ENCODE results near the gene NUP43.

The NUP43 gene

GRCh38 chr6:149729824-149730223 is 16.5 kb downstream of the NUP43 start:
- Mint-ChIP-seq H3K27me3 (no peaks in the 10 kb centered on the region), H3K4me3 (no peak overlapping the region), H3K9me3 (no peaks in the 10 kb centered on the region), H3K27ac (ENCODE audit: low read depth) (no peak overlapping the region), H3K36me3 (ENCODE audit: insufficient read depth) (peaks cover 58% of the 10 kb centered on the region), H3K4me1 (peaks cover 6% of the 10 kb centered on the region)
- ATAC-seq (replicated peaks; ENCODE audit: extremely low read depth, poor library complexity, severe bottlenecking) (no peak), DNase-seq (ENCODE audit: low spot score in 2 of 2) (no peak)

DNA sequence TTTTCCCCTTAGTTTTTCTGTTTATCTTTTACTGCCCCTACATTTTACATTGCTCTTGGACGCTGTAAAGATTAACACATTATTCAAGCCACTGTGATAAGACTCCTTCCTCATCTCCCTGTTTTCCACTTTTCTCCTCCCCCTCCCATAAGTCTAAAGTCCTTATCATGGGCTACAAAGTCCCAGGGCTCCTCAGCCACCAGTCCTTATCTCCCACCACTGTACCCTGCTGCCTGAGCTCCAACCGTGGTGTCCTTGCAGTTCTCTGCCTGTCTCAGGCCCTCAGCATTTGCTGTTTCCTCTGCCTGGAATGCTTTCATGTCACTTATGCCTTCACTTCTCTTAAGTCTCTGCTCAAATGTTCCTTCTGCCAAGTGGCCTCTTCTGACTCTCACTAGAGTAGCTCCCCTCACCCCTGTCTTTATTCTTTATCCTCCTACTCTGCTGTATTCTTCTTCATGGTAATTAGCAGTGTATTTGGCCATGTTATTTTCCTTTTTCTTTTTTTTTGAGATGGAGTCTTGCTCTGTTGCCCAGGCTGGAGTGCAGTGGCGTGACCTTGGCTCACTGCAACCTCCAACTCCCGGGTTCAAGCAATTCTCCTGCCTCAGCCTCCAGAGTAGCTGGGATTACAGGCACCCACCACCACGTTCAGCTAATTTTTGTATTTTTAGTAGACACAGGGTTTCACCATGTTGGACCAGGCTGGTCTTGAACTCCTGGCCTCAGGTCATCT is 17.7 kb downstream of the NUP43 start:
- no peak overlapping the region for H3K4me3 Mint-ChIP-seq

GRCh38 chr6:149727793-149728498 is 18.4 kb downstream of the NUP43 start:
- no peaks in the 10 kb centered on the region for H3K27me3 Mint-ChIP-seq
- no peak for ATAC-seq (replicated peaks; ENCODE audit: extremely low read depth, poor library complexity, severe bottlenecking)
- H3K4me3 Mint-ChIP-seq: no peak overlapping the region
- H3K9me3 Mint-ChIP-seq: no peaks in the 10 kb centered on the region
- peak overlapping the region; percentile 7 for H3K27ac Mint-ChIP-seq (ENCODE audit: low read depth)
- peaks cover 11% of the 10 kb centered on the region for H3K4me1 Mint-ChIP-seq
- H3K36me3 Mint-ChIP-seq (ENCODE audit: insufficient read depth): peaks cover 48% of the 10 kb centered on the region
- no peak for DNase-seq (ENCODE audit: low spot score in 2 of 2)

More for the DNA sequence above, 17.7 kb downstream of the NUP43 start:
- ATAC-seq (replicated peaks; ENCODE audit: extremely low read depth, poor library complexity, severe bottlenecking) (no peak), DNase-seq (ENCODE audit: low spot score in 2 of 2) (no peak)
- Mint-ChIP-seq H3K36me3 (ENCODE audit: insufficient read depth) (peaks cover 52% of the 10 kb centered on the region), H3K9me3 (no peaks in the 10 kb centered on the region), H3K27me3 (no peaks in the 10 kb centered on the region), H3K27ac (ENCODE audit: low read depth) (peak overlapping the region; percentile 7), H3K4me1 (peaks cover 11% of the 10 kb centered on the region)

DNA sequence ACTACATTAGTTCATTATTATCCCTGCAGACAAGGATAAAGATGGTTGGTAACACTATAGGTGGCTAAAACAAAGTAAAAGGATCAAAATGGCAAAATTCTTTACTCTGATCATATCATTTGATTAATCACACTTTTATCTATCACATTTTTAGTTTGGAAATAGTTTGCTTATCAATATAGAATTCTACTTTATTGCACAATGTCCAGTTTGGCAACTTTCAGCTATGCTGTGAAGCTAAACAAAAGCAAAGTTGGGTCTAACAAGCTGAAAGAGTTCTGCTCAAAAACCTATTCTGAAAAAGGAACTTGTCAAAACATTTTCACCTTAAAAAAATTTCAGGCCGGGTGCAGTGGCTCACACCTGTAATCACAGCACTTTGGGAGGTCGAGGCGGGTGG is 20.5 kb downstream of the NUP43 start:
- no peaks in the 10 kb centered on the region for H3K27me3 Mint-ChIP-seq
- H3K9me3 Mint-ChIP-seq: no peaks in the 10 kb centered on the region
- no peak overlapping the region for H3K27ac Mint-ChIP-seq (ENCODE audit: low read depth)
- H3K4me3 Mint-ChIP-seq: no peak overlapping the region
- DNase-seq (ENCODE audit: low spot score in 2 of 2): no peak
- peaks cover 11% of the 10 kb centered on the region for H3K4me1 Mint-ChIP-seq
- H3K36me3 Mint-ChIP-seq (ENCODE audit: insufficient read depth): peaks cover 31% of the 10 kb centered on the region
- ATAC-seq (replicated peaks; ENCODE audit: extremely low read depth, poor library complexity, severe bottlenecking): no peak

GRCh38 chr6:149723771-149724417 is 22.4 kb downstream of the NUP43 start:
- DNase-seq (ENCODE audit: low spot score in 2 of 2): no peak
- Mint-ChIP-seq H3K4me3 (no peak overlapping the region), H3K36me3 (ENCODE audit: insufficient read depth) (peaks cover 24% of the 10 kb centered on the region), H3K9me3 (no peaks in the 10 kb centered on the region), H3K27me3 (no peaks in the 10 kb centered on the region), H3K4me1 (peaks cover 10% of the 10 kb centered on the region), H3K27ac (ENCODE audit: low read depth) (no peak overlapping the region)
- ATAC-seq (replicated peaks; ENCODE audit: extremely low read depth, poor library complexity, severe bottlenecking): peak; percentile 78

DNA sequence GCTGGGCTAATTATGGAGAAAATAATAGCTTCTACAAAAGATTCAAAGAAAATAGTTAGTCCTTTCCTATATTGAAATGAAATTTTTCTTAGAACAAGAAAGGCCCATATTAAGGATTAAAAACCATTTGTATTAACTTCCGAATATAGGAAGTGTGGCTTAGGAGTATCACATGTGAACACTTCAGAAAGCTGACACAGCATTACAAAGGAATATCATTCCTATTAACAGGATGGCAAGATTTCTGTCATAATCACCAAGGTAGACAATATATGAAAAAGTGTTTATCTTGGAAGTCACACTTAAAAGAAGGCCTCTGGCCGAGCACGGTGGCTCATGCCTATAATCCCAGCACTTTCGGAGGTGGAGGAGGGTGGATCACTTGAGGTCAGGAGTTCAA is 23.1 kb downstream of the NUP43 start:
- Mint-ChIP-seq H3K27me3 (no peaks in the 10 kb centered on the region), H3K4me3 (no peak overlapping the region), H3K4me1 (peaks cover 9% of the 10 kb centered on the region), H3K36me3 (ENCODE audit: insufficient read depth) (peaks cover 25% of the 10 kb centered on the region), H3K27ac (ENCODE audit: low read depth) (no peak overlapping the region), H3K9me3 (no peaks in the 10 kb centered on the region)
- DNase-seq (ENCODE audit: low spot score in 2 of 2) (no peak), ATAC-seq (replicated peaks; ENCODE audit: extremely low read depth, poor library complexity, severe bottlenecking) (no peak)

GRCh38 chr6:149719531-149719930 is 26.8 kb downstream of the NUP43 start:
- no peak overlapping the region for H3K27ac Mint-ChIP-seq (ENCODE audit: low read depth)

GRCh38 chr6:149717588-149718458 is 28.5 kb downstream of the NUP43 start, which contains the start of gene LATS1:
Gene LATS1 (minus strand): TSS chr6:149718101. CDS start chr6:149702126, 15,975 bp downstream.
- Mint-ChIP-seq H3K4me3 (peak within 1 kb of the TSS; percentile 87), H3K27ac (ENCODE audit: low read depth) (peak within 1 kb of the TSS; percentile 93), H3K9me3 (no peaks in the 10 kb centered on the region), H3K27me3 (no peaks in the 10 kb centered on the region), H3K36me3 (ENCODE audit: insufficient read depth) (peaks cover 14% of the 10 kb centered on the region), H3K4me1 (peaks cover 27% of the 10 kb centered on the region)
- peak; percentile 94 for ATAC-seq (replicated peaks; ENCODE audit: extremely low read depth, poor library complexity, severe bottlenecking)
- DNase-seq (ENCODE audit: low spot score in 2 of 2): peak; percentile 85 to 87

More at GRCh38 chr6:149719531-149719930, 26.8 kb downstream of the NUP43 start:
- DNase-seq (ENCODE audit: low spot score in 2 of 2) (no peak), ATAC-seq (replicated peaks; ENCODE audit: extremely low read depth, poor library complexity, severe bottlenecking) (no peak)
- Mint-ChIP-seq H3K36me3 (ENCODE audit: insufficient read depth) (peaks cover 12% of the 10 kb centered on the region), H3K4me1 (peaks cover 26% of the 10 kb centered on the region), H3K9me3 (no peaks in the 10 kb centered on the region), H3K4me3 (no peak overlapping the region), H3K27me3 (no peaks in the 10 kb centered on the region)

DNA sequence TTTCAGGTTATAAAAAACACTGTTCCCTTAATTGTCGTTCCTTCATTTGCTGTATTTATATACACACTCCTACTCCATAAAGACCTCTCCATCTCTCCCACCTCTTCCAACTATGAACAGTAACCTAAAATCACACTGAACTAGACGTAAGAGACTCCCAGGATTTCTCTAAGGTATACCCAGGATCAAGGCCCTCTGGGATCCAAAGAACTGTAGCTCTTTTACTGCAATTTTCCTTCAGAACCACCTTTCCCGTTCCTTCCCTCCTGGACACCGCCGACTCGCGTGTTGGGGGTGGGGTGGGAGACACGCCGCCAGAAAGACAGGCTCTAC is 29.1 kb downstream of the NUP43 start:
- peaks cover 14% of the 10 kb centered on the region for H3K36me3 Mint-ChIP-seq (ENCODE audit: insufficient read depth)
- H3K27me3 Mint-ChIP-seq: no peaks in the 10 kb centered on the region
- ATAC-seq (replicated peaks; ENCODE audit: extremely low read depth, poor library complexity, severe bottlenecking) (no peak), DNase-seq (ENCODE audit: low spot score in 2 of 2) (no peak)
- peaks cover 27% of the 10 kb centered on the region for H3K4me1 Mint-ChIP-seq
- H3K9me3 Mint-ChIP-seq: no peaks in the 10 kb centered on the region
- peak overlapping the region; percentile 87 for H3K4me3 Mint-ChIP-seq
- peak overlapping the region; percentile 93 for H3K27ac Mint-ChIP-seq (ENCODE audit: low read depth)

- H3K27ac Mint-ChIP-seq (ENCODE audit: low read depth): peak overlapping the region; percentile 93
These were observed 30.0 kb downstream of the NUP43 start for GRCh38 chr6:149716181-149716963.

GRCh38 chr6:149714442-149714841 is 31.9 kb downstream of the NUP43 start:
- no peak for ATAC-seq (replicated peaks; ENCODE audit: extremely low read depth, poor library complexity, severe bottlenecking)
- Mint-ChIP-seq H3K4me3 (no peak overlapping the region), H3K9me3 (no peaks in the 10 kb centered on the region), H3K27me3 (no peaks in the 10 kb centered on the region), H3K27ac (ENCODE audit: low read depth) (no peak overlapping the region), H3K36me3 (ENCODE audit: insufficient read depth) (peaks cover 23% of the 10 kb centered on the region), H3K4me1 (peaks cover 49% of the 10 kb centered on the region)
- no peak for DNase-seq (ENCODE audit: low spot score in 2 of 2)

More at GRCh38 chr6:149716181-149716963, 30.0 kb downstream of the NUP43 start:
- H3K4me1 Mint-ChIP-seq: peaks cover 33% of the 10 kb centered on the region
- DNase-seq (ENCODE audit: low spot score in 2 of 2): no peak
- no peaks in the 10 kb centered on the region for H3K27me3 Mint-ChIP-seq
- H3K9me3 Mint-ChIP-seq: no peaks in the 10 kb centered on the region
- H3K36me3 Mint-ChIP-seq (ENCODE audit: insufficient read depth): peaks cover 18% of the 10 kb centered on the region
- no peak for ATAC-seq (replicated peaks; ENCODE audit: extremely low read depth, poor library complexity, severe bottlenecking)
- peak overlapping the region; percentile 87 for H3K4me3 Mint-ChIP-seq

Measured in central memory CD8-positive, alpha-beta T cell (primary cell).